Measurements from ENCODE around the gene TPRG1. TPM values are rescaled to one million over a fixed set of nuclear protein-coding genes. Genes with fewer than 3 reads are reported as not detected.
"Not testable (repeated sequence)": the region's sequence is repeated elsewhere in the genome, so short reads cannot be mapped to it uniquely, and the experiment has no call there.

TPRG1 gene
- polyA plus RNA-seq, 1 donor (not counting 4 experiments of a cell fraction or from before 2014, with no cell fraction given), result 1.5 TPM

DNA sequence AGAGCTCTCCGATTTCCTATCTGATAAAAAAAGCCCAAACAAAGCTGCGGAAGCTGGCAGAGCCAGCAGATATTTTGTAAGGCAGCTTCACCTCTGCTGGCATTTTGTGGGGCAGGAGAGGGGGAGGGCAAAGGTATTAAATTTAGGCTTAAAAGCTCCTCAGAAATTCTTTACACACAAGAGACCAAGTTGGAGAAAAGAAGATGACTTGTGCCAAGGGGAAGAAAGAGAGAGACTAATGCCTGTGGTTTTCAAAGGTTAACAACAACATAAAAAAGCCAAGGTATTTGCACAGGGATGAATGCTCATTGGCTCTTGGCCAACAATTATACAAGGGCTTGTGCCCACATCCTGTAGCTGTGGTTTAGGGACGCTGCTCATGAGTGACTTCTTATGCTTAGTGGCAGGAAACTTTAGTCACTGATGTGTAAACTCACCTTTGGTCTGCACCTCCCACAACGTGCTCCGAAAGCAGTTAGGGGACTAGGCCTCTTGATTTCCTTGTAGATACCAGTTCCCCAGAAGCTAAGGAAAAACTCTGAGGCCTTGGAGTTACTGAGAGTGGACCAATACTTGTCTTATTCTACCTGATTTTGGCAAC is 152.9 kb downstream of the TPRG1 start:
- Histone ChIP-seq H3K9me3 (ENCODE audit: control insufficient read depth, low read depth, low read length) (no peaks in the 10 kb centered on the region), H2AFZ (ENCODE audit: control insufficient read depth, low read length) (no peak overlapping the region), H3K9me1 (ENCODE audit: control insufficient read depth, extremely low read depth, insufficient read depth, low read length) (no peaks in the 10 kb centered on the region), H3K27me3 (ENCODE audit: control insufficient read depth, extremely low read depth, insufficient read depth, low read length) (no peaks in the 10 kb centered on the region), H3K79me2 (ENCODE audit: control insufficient read depth, insufficient read depth, low read length) (no peaks in the 10 kb centered on the region), H3K4me2 (ENCODE audit: control insufficient read depth, extremely low read depth, insufficient read depth, low read depth, low read length) (peak overlapping the region; percentile 29), H3K4me1 (ENCODE audit: control insufficient read depth, extremely low read depth, insufficient read depth, low read length) (peaks cover 30% of the 10 kb centered on the region), H3K9ac (ENCODE audit: control insufficient read depth, extremely low read depth, insufficient read depth, low read length) (no peak overlapping the region), H4K20me1 (ENCODE audit: control insufficient read depth, extremely low read depth, insufficient read depth, low read length) (no peaks in the 10 kb centered on the region), H3K27ac (ENCODE audit: control insufficient read depth, insufficient read depth, low read length) (no peak overlapping the region), H3K4me3 (ENCODE audit: control insufficient read depth in 2 of 3, extremely low read depth in 1 of 3, insufficient read depth in 2 of 3, low read depth in 1 of 3, low read length in 3 of 3) (no peak overlapping the region), H3K36me3 (ENCODE audit: control insufficient read depth in 2 of 2, extremely low read depth in 1 of 2, insufficient read depth in 2 of 2, low read length in 2 of 2) (no peaks in the 10 kb centered on the region)
- TF ChIP-seq EZH2 (IDR thresholded peaks at IDR 0.05; ENCODE audit: low read length), result no peak
- TF ChIP-seq, protein P1, sequence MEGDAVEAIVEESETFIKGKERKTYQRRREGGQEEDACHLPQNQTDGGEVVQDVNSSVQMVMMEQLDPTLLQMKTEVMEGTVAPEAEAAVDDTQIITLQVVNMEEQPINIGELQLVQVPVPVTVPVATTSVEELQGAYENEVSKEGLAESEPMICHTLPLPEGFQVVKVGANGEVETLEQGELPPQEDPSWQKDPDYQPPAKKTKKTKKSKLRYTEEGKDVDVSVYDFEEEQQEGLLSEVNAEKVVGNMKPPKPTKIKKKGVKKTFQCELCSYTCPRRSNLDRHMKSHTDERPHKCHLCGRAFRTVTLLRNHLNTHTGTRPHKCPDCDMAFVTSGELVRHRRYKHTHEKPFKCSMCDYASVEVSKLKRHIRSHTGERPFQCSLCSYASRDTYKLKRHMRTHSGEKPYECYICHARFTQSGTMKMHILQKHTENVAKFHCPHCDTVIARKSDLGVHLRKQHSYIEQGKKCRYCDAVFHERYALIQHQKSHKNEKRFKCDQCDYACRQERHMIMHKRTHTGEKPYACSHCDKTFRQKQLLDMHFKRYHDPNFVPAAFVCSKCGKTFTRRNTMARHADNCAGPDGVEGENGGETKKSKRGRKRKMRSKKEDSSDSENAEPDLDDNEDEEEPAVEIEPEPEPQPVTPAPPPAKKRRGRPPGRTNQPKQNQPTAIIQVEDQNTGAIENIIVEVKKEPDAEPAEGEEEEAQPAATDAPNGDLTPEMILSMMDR (optimal IDR thresholded peaks at IDR 0.05 in 1 of 3, IDR thresholded peaks at IDR 0.05 in 1 of 3, conservative IDR thresholded peaks at IDR 0.05 in 1 of 3; ENCODE audit: extremely low read depth in 1 of 3, insufficient read depth in 2 of 3, low read length in 3 of 3), result no peak
- FAIRE-seq (peak; percentile 100), DNase-seq (ENCODE audit: low read depth, low spot score) (peak; percentile 96)
- dilution Hi-C loops (cut with MboI; ENCODE audit: extremely low pct_ligation_motif_present, low sequenced_read_pairs), result no loop called here

DNA sequence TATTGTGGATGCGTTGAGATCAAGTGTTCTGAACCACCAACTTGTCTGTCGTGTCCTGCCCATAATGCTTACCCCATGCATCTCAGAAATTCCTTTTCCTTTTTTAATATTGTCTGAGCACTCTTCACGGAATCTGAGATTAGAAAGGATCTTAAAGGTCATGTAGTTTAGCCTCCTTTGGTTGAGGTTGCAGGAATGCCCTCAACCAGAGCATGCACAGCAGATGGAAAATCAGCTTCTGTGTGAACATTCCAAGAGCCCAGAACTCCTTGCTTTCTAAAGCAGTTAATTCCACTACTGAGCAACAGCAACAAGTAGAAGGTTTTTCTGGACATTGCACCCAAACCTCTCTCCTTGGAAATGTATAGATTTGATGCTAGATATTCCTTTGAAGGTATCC is 153.7 kb downstream of the TPRG1 start:
- Histone ChIP-seq H3K27ac (ENCODE audit: control insufficient read depth, insufficient read depth, low read length) (no peak overlapping the region), H3K4me1 (ENCODE audit: control insufficient read depth, extremely low read depth, insufficient read depth, low read length) (peaks cover 28% of the 10 kb centered on the region), H3K27me3 (ENCODE audit: control insufficient read depth, extremely low read depth, insufficient read depth, low read length) (no peaks in the 10 kb centered on the region), H3K79me2 (ENCODE audit: control insufficient read depth, insufficient read depth, low read length) (no peaks in the 10 kb centered on the region), H2AFZ (ENCODE audit: control insufficient read depth, low read length) (no peak overlapping the region), H3K9me1 (ENCODE audit: control insufficient read depth, extremely low read depth, insufficient read depth, low read length) (no peaks in the 10 kb centered on the region), H3K9me3 (ENCODE audit: control insufficient read depth, low read depth, low read length) (no peaks in the 10 kb centered on the region), H3K4me2 (ENCODE audit: control insufficient read depth, extremely low read depth, insufficient read depth, low read depth, low read length) (no peak overlapping the region), H3K9ac (ENCODE audit: control insufficient read depth, extremely low read depth, insufficient read depth, low read length) (no peak overlapping the region), H4K20me1 (ENCODE audit: control insufficient read depth, extremely low read depth, insufficient read depth, low read length) (no peaks in the 10 kb centered on the region), H3K4me3 (ENCODE audit: control insufficient read depth in 2 of 3, extremely low read depth in 1 of 3, insufficient read depth in 2 of 3, low read depth in 1 of 3, low read length in 3 of 3) (no peak overlapping the region), H3K36me3 (ENCODE audit: control insufficient read depth in 2 of 2, extremely low read depth in 1 of 2, insufficient read depth in 2 of 2, low read length in 2 of 2) (no peaks in the 10 kb centered on the region)
- FAIRE-seq, result peak; percentile 13
- DNase-seq (ENCODE audit: low read depth, low spot score), result no peak
- dilution Hi-C loops (cut with MboI; ENCODE audit: extremely low pct_ligation_motif_present, low sequenced_read_pairs), result no loop called here
- no peak for TF ChIP-seq EZH2 (IDR thresholded peaks at IDR 0.05; ENCODE audit: low read length)
- TF ChIP-seq, protein P1 (optimal IDR thresholded peaks at IDR 0.05 in 1 of 3, IDR thresholded peaks at IDR 0.05 in 1 of 3, conservative IDR thresholded peaks at IDR 0.05 in 1 of 3; ENCODE audit: extremely low read depth in 1 of 3, insufficient read depth in 2 of 3, low read length in 3 of 3), result no peak

DNA sequence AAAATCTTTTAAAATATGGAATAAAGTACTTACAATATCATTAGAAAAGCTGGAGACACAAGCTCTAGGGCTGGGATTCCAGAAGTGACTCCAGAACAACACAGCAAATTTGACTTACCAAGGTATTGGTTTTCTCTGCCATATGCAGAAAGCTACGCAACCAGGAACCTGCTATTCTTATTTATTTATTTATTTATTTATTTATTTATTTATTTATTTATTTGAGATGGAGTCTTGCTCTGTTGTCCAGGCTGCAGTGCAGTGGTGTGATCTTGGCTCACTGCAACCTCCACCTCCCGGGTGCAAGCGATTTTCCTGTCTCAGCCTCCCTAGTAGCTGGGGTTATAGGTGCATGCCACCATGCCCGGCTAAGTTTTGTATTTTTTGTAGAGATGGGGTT is 157.9 kb downstream of the TPRG1 start:
- FAIRE-seq; H3K36me3 ChIP-seq (ENCODE audit: control insufficient read depth in 2 of 2, extremely low read depth in 1 of 2, insufficient read depth in 2 of 2, low read length in 2 of 2); H3K4me3 ChIP-seq (ENCODE audit: control insufficient read depth in 2 of 3, extremely low read depth in 1 of 3, insufficient read depth in 2 of 3, low read depth in 1 of 3, low read length in 3 of 3); H3K4me2 ChIP-seq (ENCODE audit: control insufficient read depth, extremely low read depth, insufficient read depth, low read depth, low read length); H3K79me2 ChIP-seq (ENCODE audit: control insufficient read depth, insufficient read depth, low read length); H3K9me1 ChIP-seq (ENCODE audit: control insufficient read depth, extremely low read depth, insufficient read depth, low read length); H4K20me1 ChIP-seq (ENCODE audit: control insufficient read depth, extremely low read depth, insufficient read depth, low read length); H3K27me3 ChIP-seq (ENCODE audit: control insufficient read depth, extremely low read depth, insufficient read depth, low read length); H3K9me3 ChIP-seq (ENCODE audit: control insufficient read depth, low read depth, low read length); H3K27ac ChIP-seq (ENCODE audit: control insufficient read depth, insufficient read depth, low read length); DNase-seq (ENCODE audit: low read depth, low spot score); dilution Hi-C loops (cut with MboI; ENCODE audit: extremely low pct_ligation_motif_present, low sequenced_read_pairs); H3K9ac ChIP-seq (ENCODE audit: control insufficient read depth, extremely low read depth, insufficient read depth, low read length); H2AFZ ChIP-seq (ENCODE audit: control insufficient read depth, low read length): not testable (repeated sequence)
- H3K4me1 ChIP-seq (ENCODE audit: control insufficient read depth, extremely low read depth, insufficient read depth, low read length), result peaks cover 15% of the 10 kb centered on the region
